Naive thymus-derived CD4-positive, alpha-beta T cell (primary cell): Measurements from ENCODE around the gene LAPTM4A. TPM values are rescaled to one million over a fixed set of nuclear protein-coding genes. Genes with fewer than 3 reads are reported as not detected.
A peak's percentile ranks its signal among the peaks of the same experiment; 100 is the strongest.

Experiments used
- ATAC-seq: fragments of 150-1000 bp; cut with Tn5 transposase; 2 replicates; pipeline ENCODE4 v1.10.0; 2021; ENCODE audit warnings: mild to moderate bottlenecking, moderate library complexity
- CTCF ChIA-PET: fragments of 350-600 bp; sonication (Branson Sonifier 250); formaldehyde crosslinking; loops from one replicate; lab custom pipeline; 2021; ENCODE audit warnings: antibody characterized with exemption; lab: Charles Lee
- POLR2A ChIA-PET: fragments of 350-600 bp; sonication (Branson Sonifier 250); formaldehyde crosslinking; loops from one replicate; lab custom pipeline; 2021; ENCODE audit warnings: antibody characterized with exemption, inconsistent platforms; lab: Charles Lee
- DNase-seq, 9 donors: peaks; one replicate each; pipeline versions ENCODE4 v3.0.0 to v3.0.0-alpha.2; 2020 to 2022; ENCODE audit warnings: mixed read lengths in 1 of 9
- H3K27ac ChIP-seq: one replicate; pipeline ENCODE4 v1.7.0; 2013; ENCODE audit warnings: mild to moderate bottlenecking, low read depth, low read length, moderate library complexity
- H3K27me3 ChIP-seq, 2 donors: one replicate each; pipeline ENCODE4 v1.7.0; 2013; ENCODE audit warnings: low read length in 2 of 2, mild to moderate bottlenecking in 2 of 2, moderate library complexity in 2 of 2; ENCODE audit not compliant: control insufficient read depth in 2 of 2, insufficient read depth in 2 of 2
- H3K36me3 ChIP-seq, 3 experiments: 1 replicate in 2 of 3; 2 replicates in 1 of 3; pipeline ENCODE4 v1.7.0; 2013; ENCODE audit warnings: low read length in 3 of 3, mild to moderate bottlenecking in 3 of 3, moderate library complexity in 1 of 3; ENCODE audit not compliant: insufficient read depth in 3 of 3, control insufficient read depth in 2 of 3
- H3K4me1 ChIP-seq, 2 donors: one replicate each; pipeline ENCODE4 v1.7.0; 2013; ENCODE audit warnings: low read length in 2 of 2, mild to moderate bottlenecking in 2 of 2, moderate library complexity in 1 of 2; ENCODE audit not compliant: control insufficient read depth in 2 of 2, insufficient read depth in 2 of 2
- H3K4me3 ChIP-seq: 2 replicates; pipeline ENCODE4 v1.7.0; 2013; ENCODE audit warnings: mild to moderate bottlenecking, low read length
- H3K9me3 ChIP-seq, 3 experiments: 1 replicate in 2 of 3; 2 replicates in 1 of 3; pipeline ENCODE4 v1.7.0; 2013; ENCODE audit warnings: low read length in 3 of 3; ENCODE audit not compliant: control insufficient read depth in 2 of 3
- H3K27ac Mint-ChIP-seq, 9 donors: one replicate each; pipeline ENCODE4 v1.8.0; 2020 to 2022; ENCODE audit warnings: mixed read lengths in 9 of 9, mild to moderate bottlenecking in 8 of 9, moderate library complexity in 5 of 9, inconsistent platforms in 2 of 9
- H3K27me3 Mint-ChIP-seq, 5 donors: one replicate each; pipeline ENCODE4 v1.8.0; 2021 to 2022; ENCODE audit warnings: mixed read lengths in 5 of 5, mild to moderate bottlenecking in 1 of 5
- H3K36me3 Mint-ChIP-seq, 5 donors: one replicate each; pipeline ENCODE4 v1.8.0; 2020 to 2022; ENCODE audit warnings: mixed read lengths in 5 of 5, mild to moderate bottlenecking in 3 of 5, inconsistent platforms in 1 of 5
- H3K4me1 Mint-ChIP-seq, 7 donors: one replicate each; pipeline ENCODE4 v1.8.0; 2020 to 2022; ENCODE audit warnings: mixed read lengths in 7 of 7, mild to moderate bottlenecking in 3 of 7, inconsistent platforms in 1 of 7
- H3K4me3 Mint-ChIP-seq, 10 donors: one replicate each; pipeline ENCODE4 v1.8.0; 2020 to 2022; ENCODE audit warnings: mild to moderate bottlenecking in 10 of 10, mixed read lengths in 10 of 10, moderate library complexity in 6 of 10, inconsistent platforms in 2 of 10
- H3K9me3 Mint-ChIP-seq, 11 donors: one replicate each; pipeline ENCODE4 v1.8.0; 2020 to 2022; ENCODE audit warnings: mixed read lengths in 11 of 11, mild to moderate bottlenecking in 4 of 11, inconsistent platforms in 1 of 11, moderate library complexity in 1 of 11
- intact Hi-C, 2 donors: fragments of 100-400 bp; cut with micrococcal nuclease; formaldehyde crosslinking; loops; one replicate each; pipeline ENCODE4 v1.15.1; 2023
- polyA plus RNA-seq, 2 donors: library from polyadenylated mRNA; unstranded; fragments of 300-500 nt; fragmentation: Illumina TruSeq; gene quantifications; one replicate each; pipeline ENCODE4 v1.2.3, GENCODE V29; 2021
- total RNA-seq, 6 experiments: library from RNA in 5 of 6; stranded (reverse) in 5 of 6; gene quantifications; 1 replicate in 5 of 6; 2 replicates in 1 of 6; pipeline ENCODE4 v1.2.3 and lab custom pipeline; 2021 to 2026

Gene LAPTM4A
- total and polyA plus RNA-seq, 7 experiments from 2014 or later: 32.3 to 106 (median 49.8) TPM

- ChIA-PET POLR2A (interaction anchor here (1.1 kb wide), 1 partner anchor 139 kb away, joined by 3 read pairs; no protein-coding TSS in a partner anchor), CTCF (interaction anchor here (0.7 to 1.7 kb wide), 4 partner anchors 78 to 139 kb away, joined by 3 to 11 read pairs (median 5); no protein-coding TSS in a partner anchor)
- Mint-ChIP-seq H3K4me1 (peaks cover 0 to 4% (median 0%) of the 10 kb centered on the region in 7 donors), H3K4me3 (no peak overlapping the region), H3K36me3 (no peaks in the 10 kb centered on the region), H3K9me3 (no peaks in the 10 kb centered on the region), H3K27me3 (peaks cover 0 to 30% (median 14%) of the 10 kb centered on the region in 5 donors), H3K27ac (peak overlapping the region in 1 of 9 donors; percentile 1)
- Histone ChIP-seq H3K4me1 (no peaks in the 10 kb centered on the region), H3K27ac (no peak overlapping the region), H3K27me3 (no peaks in the 10 kb centered on the region), H3K36me3 (no peaks in the 10 kb centered on the region), H3K4me3 (no peak overlapping the region), H3K9me3 (no peaks in the 10 kb centered on the region)
- DNase-seq (no peak), ATAC-seq (no peak)
- intact Hi-C loops: loop anchor here (5.0 kb wide), 2 partner anchors 228 to 748 kb away; no protein-coding TSS in a partner anchor
These were observed 43.5 kb upstream of the LAPTM4A start for GRCh38 chr2:20094955-20095354.

GRCh38 chr2:20094142-20094755 lies 42.8 kb upstream of the LAPTM4A start:
- H3K4me3 ChIP-seq: no peak overlapping the region
- no peaks in the 10 kb centered on the region for H3K36me3 ChIP-seq
- ATAC-seq (no peak), DNase-seq (no peak)
- Mint-ChIP-seq H3K4me1 (peaks cover 0 to 4% (median 0%) of the 10 kb centered on the region in 7 donors), H3K27me3 (peaks cover 0 to 30% (median 14%) of the 10 kb centered on the region in 5 donors), H3K36me3 (no peaks in the 10 kb centered on the region), H3K4me3 (no peak overlapping the region), H3K27ac (peak overlapping the region in 1 of 9 donors; percentile 32), H3K9me3 (no peaks in the 10 kb centered on the region)
- no peaks in the 10 kb centered on the region for H3K4me1 ChIP-seq
- H3K27me3 ChIP-seq: no peaks in the 10 kb centered on the region
- CTCF ChIA-PET: interaction anchor here (1.3 to 1.7 kb wide), 3 partner anchors 77 to 138 kb away, joined by 3 to 11 read pairs (median 6); no protein-coding TSS in a partner anchor
- POLR2A ChIA-PET: interaction anchor here (1.1 kb wide), 1 partner anchor 139 kb away, joined by 3 read pairs; no protein-coding TSS in a partner anchor
- intact Hi-C loops: no loop called here
- no peaks in the 10 kb centered on the region for H3K9me3 ChIP-seq
- no peak overlapping the region for H3K27ac ChIP-seq

- H3K4me1 ChIP-seq: no peaks in the 10 kb centered on the region
- peaks cover 0 to 30% (median 15%) of the 10 kb centered on the region in 5 donors for H3K27me3 Mint-ChIP-seq
- no peak overlapping the region for H3K4me3 ChIP-seq
- no peaks in the 10 kb centered on the region for H3K36me3 ChIP-seq
- no peak overlapping the region for H3K27ac ChIP-seq
- no peaks in the 10 kb centered on the region for H3K27me3 ChIP-seq
- DNase-seq (no peak), ATAC-seq (no peak)
- peaks cover 0 to 4% (median 0%) of the 10 kb centered on the region in 7 donors for H3K4me1 Mint-ChIP-seq
- intact Hi-C loops: no loop called here
- H3K9me3 ChIP-seq: no peaks in the 10 kb centered on the region
- no peak overlapping the region for H3K4me3 Mint-ChIP-seq
- ChIA-PET POLR2A (no interaction called here), CTCF (interaction anchor here (1.6 kb wide), 1 partner anchor 76 kb away, joined by 3 read pairs; no protein-coding TSS in a partner anchor)
- H3K36me3 Mint-ChIP-seq: no peaks in the 10 kb centered on the region
- no peaks in the 10 kb centered on the region for H3K9me3 Mint-ChIP-seq
- no peak overlapping the region for H3K27ac Mint-ChIP-seq
These were observed 42.1 kb upstream of the LAPTM4A start for GRCh38 chr2:20093263-20094141.

- POLR2A ChIA-PET: no interaction called here
- H3K4me1 Mint-ChIP-seq: peaks cover 0 to under 1% (median 0%) of the 10 kb centered on the region in 7 donors
These were observed 41.4 kb upstream of the LAPTM4A start for GRCh38 chr2:20092901-20093235.

GRCh38 chr2:20092226-20092900 lies 40.9 kb upstream of the LAPTM4A start:
- no peaks in the 10 kb centered on the region for H3K9me3 Mint-ChIP-seq
- Histone ChIP-seq H3K9me3 (no peaks in the 10 kb centered on the region), H3K36me3 (no peaks in the 10 kb centered on the region), H3K27ac (no peak overlapping the region), H3K27me3 (no peaks in the 10 kb centered on the region), H3K4me1 (no peaks in the 10 kb centered on the region), H3K4me3 (no peak overlapping the region)
- DNase-seq (no peak), ATAC-seq (no peak)
- no peak overlapping the region for H3K27ac Mint-ChIP-seq
- CTCF ChIA-PET: interaction anchor here (0.6 to 1.2 kb wide), 2 partner anchors 77 to 234 kb away, joined by 3 read pairs; no protein-coding TSS in a partner anchor
- no peaks in the 10 kb centered on the region for H3K4me1 Mint-ChIP-seq
- H3K4me3 Mint-ChIP-seq: no peak overlapping the region
- intact Hi-C loops: no loop called here
- no peaks in the 10 kb centered on the region for H3K36me3 Mint-ChIP-seq
- H3K27me3 Mint-ChIP-seq: peaks cover 0 to 30% (median 18%) of the 10 kb centered on the region in 5 donors
- POLR2A ChIA-PET: no interaction called here

More at GRCh38 chr2:20092901-20093235, 41.4 kb upstream of the LAPTM4A start:
- Histone ChIP-seq H3K9me3 (no peaks in the 10 kb centered on the region), H3K4me3 (no peak overlapping the region), H3K27me3 (no peaks in the 10 kb centered on the region), H3K27ac (no peak overlapping the region), H3K36me3 (no peaks in the 10 kb centered on the region), H3K4me1 (no peaks in the 10 kb centered on the region)
- Mint-ChIP-seq H3K27ac (no peak overlapping the region), H3K4me3 (no peak overlapping the region), H3K27me3 (peaks cover 0 to 30% (median 18%) of the 10 kb centered on the region in 5 donors), H3K9me3 (no peaks in the 10 kb centered on the region), H3K36me3 (no peaks in the 10 kb centered on the region)
- ATAC-seq: no peak
- intact Hi-C loops: no loop called here
- CTCF ChIA-PET: interaction anchor here (1.2 kb wide), 1 partner anchor 78 kb away, joined by 3 read pairs; no protein-coding TSS in a partner anchor
- DNase-seq: no peak

- Mint-ChIP-seq H3K27me3 (peaks cover 0 to 30% (median 18%) of the 10 kb centered on the region in 5 donors), H3K9me3 (no peaks in the 10 kb centered on the region), H3K27ac (no peak overlapping the region), H3K4me3 (no peak overlapping the region), H3K36me3 (no peaks in the 10 kb centered on the region), H3K4me1 (no peaks in the 10 kb centered on the region)
- DNase-seq (no peak), ATAC-seq (no peak)
- CTCF ChIA-PET: interaction anchor here (1.2 kb wide), 1 partner anchor 76 kb away, joined by 3 read pairs; no protein-coding TSS in a partner anchor
- Histone ChIP-seq H3K27ac (no peak overlapping the region), H3K36me3 (no peaks in the 10 kb centered on the region), H3K27me3 (no peaks in the 10 kb centered on the region), H3K9me3 (no peaks in the 10 kb centered on the region), H3K4me1 (no peaks in the 10 kb centered on the region), H3K4me3 (no peak overlapping the region)
- intact Hi-C loops: no loop called here
- POLR2A ChIA-PET: no interaction called here
These were observed 40.0 kb upstream of the LAPTM4A start for GRCh38 chr2:20091305-20091991.
